ENCODE results near the gene ADPRH.

Gene ADPRH

DNA sequence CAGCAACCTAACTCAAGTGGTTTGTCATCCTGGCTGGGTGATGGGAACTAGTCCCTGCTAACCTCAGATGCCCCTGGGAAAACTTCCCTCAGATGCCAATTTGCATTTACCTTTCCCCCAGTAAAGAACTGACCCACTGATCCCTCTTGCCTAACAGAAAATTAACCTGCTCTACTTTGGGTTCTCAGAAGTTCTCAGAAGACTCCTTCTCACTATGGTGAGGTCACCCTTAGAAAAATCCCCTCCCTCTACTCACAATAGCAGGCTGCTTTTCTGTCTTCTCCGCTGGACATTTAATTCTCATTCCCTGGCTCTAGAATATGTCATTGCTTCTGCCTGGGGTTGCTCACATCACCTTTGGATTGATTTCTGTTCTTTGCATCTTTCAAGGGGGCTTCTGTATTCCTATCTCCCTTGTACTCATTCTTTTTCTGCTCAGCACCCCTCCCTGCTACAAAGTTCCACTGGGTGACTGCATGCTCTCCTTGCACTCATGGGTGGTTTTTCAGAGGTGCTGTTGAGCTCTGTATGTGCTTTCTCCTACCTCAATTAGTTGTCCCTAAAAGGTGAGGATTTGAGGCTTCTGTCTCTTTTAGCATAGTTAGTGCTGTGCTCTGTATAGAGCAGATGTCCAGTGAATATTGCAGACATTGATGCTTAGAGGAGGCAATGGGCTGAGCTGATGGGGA, 19.3 kb downstream of the ADPRH start:
- no peak for DNase-seq

DNA sequence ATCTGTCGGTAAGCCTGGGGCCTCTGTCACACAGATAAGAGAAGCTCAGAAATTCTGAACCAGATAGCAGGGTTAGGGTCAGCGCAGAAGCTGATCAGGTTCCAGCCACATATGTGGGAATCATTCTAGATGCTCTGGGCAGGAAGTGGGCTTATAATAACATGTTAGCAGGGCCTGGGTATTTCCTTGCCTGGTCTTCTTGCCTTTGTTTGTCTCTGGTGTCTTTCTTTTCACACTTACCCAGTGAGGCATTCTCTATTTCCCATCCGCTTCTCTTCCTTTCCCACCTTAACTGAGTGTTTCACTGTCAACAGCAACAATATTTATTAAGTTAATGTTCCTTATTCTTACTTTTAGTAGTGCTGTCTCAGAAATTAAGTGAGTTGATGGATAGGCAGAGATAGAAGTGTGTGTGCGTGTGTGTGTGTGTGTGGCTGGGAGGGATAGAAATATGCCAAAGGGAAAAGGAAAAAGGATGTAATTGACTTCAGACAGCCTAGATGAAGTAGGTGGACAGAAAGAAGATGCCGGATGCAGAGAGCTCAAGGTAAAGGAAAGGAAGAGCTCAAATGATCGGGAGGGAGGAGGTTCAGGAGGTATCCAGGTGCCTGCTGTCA, 20.4 kb downstream of the ADPRH start:
- DNase-seq = no peak

DNA sequence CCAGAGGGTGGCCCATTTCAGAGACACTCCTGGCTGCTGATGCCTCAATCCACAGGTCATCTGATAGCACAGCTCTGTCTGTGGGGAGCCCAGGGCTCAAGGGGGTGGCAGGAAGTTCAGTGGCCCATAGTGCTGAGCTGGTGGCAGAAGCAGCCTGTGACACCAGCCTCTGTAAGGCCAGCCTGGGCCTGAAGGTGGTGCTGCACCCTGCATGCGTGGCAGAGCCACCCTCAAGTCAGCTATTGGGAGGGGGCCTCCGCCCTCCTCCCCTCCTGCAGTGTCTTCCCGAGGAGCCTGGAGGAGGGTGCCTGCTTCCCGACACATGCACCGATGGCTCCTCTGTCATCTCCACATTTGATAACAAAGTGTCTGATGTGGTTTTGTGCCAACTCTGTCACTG, 21.4 kb downstream of the ADPRH start:
- DNase-seq = peak; percentile 20

DNA sequence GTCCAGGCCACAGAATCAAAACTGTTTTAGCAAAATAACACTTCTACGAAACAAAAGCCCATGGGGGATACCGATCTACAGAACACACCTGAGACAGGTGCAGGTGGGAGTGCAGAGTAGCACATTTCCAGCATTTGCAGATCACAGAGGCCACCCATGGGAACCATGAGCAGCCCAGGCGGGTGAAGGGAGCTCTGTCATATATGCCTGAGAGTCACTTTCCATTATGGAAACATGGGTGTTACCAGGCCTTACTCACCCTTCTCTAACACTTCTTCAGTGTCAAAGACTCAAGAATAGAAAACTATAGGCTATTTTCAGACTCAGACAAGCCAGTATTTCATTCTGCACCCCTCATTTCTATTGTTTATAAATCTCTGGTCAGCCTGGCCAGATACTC, 21.9 kb downstream of the ADPRH start:
- DNase-seq = no peak

DNA sequence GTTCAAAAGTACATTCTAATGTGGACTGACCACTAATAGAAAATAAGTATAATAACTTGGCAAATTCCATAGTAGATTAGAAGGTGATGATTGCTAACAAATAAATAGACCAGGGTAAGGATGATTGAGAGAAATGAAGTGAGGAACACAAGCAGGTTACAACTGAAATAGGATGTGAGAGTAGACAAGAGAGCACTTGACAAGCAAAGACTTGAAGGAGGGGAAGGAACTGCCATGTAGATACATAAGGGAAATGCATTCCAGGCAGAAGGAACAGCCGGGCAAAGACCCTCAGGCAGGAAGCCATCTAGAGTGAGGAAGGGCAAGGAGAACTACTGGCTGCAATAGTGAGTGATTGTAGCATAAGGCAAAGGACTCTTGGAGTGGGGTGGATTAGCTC, 23.4 kb downstream of the ADPRH start:
- no peak for DNase-seq

DNA sequence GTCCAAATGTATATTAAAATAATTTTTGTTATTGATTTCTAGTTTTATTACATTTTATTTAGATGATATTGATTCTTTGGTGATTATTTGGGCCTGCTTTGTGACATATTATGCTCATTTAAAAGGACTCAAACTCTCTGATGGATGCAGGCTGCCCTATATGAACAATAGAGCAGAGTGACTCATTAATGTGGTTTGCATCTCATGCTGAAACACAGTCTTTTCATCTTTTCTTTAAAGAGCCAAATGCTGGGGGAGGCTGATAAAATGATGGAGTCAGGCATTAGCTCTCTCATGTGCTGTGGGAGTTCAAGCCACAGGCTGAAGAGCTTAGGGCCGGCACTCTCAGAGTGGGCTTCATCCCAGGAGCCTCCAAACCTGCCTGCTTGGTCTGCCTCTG, 25.6 kb downstream of the ADPRH start:
- no peak for DNase-seq

DNA sequence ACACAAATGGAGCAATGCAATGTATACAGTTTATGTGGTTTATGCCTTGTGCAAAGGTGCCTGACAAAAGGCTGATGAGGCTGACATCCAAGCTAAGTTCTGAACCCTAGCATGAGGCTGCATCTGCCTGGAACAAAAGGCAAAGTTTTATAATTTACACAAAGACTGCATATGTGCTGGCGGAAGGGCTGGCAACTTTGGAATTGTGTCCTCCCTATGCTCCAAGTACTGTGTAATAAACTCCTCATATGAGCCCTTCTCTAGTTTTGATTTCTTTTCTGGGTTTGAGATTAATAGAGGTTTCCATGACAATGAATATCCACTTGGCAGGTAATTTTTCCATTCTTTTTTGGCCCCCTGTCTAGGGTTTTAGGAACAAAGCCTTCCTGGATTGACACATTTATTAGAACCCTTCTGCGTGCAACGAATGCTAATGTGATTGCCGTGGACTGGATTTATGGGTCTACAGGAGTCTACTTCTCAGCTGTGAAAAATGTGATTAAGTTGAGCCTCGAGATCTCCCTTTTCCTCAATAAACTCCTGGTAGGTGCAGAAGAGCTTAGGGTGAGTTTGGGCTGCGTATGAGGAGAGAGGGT, 29.2 kb downstream of the ADPRH start:
- no peak for DNase-seq

DNA sequence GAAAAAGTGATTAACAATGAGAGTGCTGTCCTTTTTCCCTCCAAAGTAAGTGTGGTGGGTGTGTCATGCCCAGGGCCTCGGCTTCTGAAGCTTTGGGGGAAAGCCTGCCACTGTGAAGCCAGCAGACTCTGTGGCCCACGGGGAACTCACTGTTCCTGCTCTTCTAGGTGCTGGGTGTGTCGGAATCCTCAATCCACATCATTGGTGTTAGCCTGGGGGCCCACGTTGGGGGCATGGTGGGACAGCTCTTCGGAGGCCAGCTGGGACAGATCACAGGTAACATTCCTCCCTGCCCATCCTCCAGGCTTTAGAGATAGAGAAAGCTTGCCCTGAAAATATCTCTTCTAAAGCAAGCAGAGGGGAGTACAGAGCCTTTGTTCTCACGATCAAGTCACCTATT, 30.0 kb downstream of the ADPRH start:
- DNase-seq = no peak

DNA sequence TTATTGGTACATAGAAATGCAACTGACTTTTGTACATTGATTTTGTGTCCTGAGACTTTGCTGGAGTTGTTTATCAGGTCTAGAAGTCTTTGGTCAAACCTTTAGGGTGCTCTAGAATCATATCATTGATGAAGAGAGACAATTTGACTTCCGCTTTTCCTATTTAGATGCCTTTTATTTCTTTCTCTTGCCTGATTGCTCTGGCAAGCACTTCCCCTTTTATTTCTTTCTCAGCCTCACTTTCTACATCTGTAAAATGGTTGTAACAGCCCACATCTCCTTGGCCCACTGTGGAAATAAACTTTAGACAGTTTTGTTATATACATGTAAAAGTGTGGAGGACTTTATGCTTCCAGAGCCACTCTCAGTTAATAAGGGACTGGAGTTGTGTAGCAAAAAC, 32.4 kb downstream of the ADPRH start:
- no peak for DNase-seq

DNA sequence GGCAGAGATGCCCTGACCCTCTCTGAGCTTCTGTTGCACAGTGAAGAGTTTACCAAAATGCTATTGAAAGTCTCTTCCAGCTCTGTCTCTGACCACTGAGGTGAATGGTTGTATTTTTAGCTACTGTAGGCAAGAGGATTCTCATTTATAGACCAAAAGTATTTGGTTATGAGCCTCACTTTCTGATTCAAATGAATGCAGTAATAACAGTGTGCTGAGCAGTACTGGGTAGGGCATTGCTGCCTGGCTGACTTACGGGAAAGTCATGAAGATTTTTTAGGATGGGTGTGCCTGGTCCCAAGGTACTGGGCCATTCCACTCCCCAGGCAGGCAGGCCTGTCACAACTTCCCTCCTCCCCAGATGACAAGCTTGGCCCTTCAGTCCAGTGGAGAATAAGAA, 33.9 kb downstream of the ADPRH start:
- DNase-seq = no peak

DNA sequence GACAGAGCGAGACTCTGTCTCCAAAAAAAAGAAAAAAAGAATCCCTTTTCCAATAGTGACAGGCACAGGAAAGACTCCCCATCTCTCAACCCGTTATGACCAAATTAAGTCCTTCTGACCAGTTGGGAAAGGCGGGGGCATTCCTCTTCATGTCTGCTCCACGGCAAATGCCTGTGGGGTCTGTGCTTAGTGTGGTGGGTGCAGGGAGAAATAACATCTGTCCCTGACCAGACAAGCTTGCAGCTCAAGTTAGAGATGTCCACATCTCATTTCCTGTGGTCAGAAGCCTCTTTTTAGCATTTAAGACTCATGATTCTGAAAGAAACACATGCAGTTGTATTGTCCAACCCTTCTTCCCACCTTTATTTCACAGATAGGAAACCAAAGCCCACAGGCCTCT, 34.6 kb downstream of the ADPRH start:
- DNase-seq = no peak

DNA sequence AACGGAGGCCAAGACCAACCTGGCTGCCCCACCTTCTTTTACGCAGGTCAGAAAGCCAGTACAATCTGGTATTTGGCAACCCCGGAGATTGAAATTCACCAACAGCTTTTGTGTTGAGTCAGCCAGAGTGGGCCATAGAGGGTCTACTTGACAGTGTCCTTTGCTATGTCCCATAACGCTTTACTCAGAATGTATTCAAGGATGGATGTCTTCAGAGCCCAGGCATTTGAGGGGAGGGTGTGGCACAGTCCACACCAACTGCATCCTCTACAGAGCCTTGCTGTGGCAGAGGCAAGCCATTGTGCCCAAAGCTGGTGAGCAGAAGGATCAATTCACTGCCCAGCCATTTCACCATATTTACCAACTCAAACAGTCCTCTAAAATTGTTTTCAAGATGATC, 36.8 kb downstream of the ADPRH start:
- no peak for DNase-seq

DNA sequence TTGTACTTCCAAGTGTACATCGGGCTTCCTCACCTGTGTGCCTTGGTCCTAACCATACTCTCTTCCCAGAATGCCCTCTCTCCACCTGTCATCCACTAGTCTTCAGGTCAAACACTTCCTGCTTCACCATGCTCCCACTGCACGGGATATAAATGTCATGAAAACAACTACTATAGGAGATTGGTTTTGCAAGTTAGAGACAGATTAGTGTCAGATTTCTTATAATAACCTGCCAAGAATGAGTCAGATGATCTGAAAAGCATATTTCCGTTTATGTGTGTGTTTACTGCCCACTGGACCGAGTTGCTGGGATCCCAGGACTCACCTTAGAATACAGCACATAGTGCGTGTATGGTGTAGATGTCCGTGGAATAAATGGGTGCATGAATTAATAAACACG, 39.8 kb downstream of the ADPRH start:
- DNase-seq = no peak

DNA sequence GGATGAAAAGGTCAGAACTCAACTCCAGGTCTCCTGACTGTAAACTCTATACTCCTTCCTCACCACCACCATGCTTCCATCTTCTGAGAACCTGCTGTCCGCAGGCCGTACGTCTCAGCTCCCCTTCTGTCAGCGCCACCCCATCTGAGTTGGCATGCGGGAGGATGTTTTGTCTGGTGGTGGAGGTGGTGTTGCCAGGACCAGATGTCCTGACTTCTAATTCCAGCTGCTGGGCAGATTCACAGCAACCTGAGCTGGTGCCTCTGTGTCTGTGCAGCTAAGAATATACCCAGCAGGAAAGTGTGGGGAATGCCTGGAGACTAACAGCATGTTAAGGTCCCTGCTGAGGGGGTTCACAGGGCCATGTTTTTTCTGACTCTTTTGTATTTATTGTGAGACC, 41.6 kb downstream of the ADPRH start:
- no peak for DNase-seq

DNA sequence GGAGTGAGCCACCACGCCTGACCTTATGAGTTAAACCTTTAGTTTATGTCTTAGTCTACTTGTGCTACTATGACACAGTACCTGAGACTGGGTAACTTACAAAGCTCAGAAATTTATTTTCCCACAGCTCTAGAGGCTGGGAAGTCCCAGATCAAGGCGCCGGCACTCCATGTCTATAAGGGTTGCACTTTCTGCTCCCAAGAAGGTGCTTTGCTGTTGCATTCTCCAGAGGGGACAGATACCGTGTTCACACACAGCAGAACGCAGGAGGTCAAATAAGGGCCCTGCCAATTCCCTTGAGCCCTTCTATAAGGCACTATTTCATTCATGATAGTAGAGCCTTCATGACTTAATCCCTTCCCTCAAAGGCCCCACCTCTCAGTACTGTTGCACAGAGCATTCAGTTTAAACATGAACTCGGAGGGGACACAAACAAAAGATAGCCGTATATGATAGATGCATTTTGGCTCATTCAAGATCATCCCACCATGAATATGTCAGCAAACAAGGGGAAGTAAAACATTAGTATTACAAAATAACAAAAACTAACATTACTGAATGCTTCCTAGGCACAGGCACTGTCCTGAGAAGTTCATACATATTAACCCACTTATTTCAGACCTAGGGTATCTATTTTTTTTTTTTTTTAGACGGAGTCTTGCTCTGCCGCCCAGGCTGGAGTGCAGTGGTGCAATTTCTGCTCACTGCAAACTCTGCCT, 44.9 kb downstream of the ADPRH start:
- no peak for DNase-seq

DNA sequence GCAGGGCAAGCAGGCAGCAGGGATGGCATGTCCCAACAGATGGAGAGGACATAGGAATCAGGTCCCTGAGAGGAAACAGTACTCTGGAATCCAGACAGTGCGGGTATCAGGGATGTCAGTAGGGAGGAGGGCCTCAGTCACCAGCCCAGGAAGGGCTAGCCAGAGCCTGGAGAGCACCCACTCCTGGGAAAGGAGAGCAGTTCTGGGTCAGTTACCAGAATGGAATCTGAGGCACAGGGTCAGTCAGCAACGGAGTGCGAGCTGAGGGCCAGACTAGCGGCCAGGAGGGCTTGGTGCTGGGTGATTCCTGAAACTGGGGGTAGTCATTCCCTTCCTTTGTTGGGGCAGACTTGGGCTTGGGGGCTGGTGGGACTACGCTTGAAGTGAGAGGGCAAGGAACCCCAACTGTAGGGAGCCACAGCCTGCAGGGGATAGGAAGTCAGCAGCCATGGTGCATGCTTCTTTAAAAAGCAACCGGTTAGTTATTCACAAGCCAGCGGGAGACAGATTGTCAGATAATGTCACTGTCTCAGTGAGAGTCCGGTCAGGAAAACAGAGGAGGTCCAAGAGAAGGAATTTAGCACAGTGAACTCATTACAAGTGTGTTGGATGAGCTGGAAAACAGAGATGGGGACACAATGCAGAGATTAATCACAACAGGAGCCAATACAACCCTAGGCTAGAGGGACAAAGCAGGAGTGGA, 46.3 kb downstream of the ADPRH start:
- no peak for DNase-seq

DNA sequence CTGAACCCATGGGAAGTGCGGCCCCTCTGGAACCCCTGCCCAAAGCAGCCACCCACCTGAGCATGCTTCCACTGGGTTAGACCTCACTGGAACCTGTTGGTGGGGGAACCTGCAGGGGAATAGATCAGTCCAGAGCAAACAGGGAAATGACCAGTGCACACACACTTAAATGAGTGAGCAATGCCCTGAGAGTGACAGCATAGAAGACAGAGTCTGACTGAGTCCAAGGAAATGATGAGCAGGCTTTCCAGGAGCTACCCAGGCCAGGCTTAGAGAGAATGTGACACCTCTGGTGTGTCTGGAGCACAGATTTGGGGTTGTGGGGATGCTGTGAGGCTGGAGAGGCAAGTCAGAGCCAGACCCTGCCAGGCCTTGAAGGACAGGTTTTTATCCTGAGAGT, 46.9 kb downstream of the ADPRH start:
- no peak for DNase-seq

DNA sequence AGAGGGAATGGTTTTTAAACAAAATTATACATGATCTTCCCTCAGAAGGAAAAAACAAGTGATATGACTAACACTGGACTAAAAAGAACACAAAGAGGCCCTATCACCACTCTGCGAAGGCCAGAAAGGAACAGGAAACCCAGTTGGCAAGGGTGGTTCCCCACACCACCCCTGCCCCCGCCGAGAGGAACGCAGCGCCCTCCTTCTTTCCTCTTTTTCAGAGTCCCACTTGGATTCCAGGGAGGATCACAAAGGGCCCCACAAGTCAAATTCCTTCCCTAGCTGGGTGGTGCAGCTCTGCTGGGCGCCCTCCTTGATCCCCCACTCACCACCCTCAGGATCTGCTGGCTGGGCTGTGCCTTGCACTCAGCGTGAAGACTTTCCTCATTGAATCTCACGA, 48.2 kb downstream of the ADPRH start:
- no peak for DNase-seq

DNA sequence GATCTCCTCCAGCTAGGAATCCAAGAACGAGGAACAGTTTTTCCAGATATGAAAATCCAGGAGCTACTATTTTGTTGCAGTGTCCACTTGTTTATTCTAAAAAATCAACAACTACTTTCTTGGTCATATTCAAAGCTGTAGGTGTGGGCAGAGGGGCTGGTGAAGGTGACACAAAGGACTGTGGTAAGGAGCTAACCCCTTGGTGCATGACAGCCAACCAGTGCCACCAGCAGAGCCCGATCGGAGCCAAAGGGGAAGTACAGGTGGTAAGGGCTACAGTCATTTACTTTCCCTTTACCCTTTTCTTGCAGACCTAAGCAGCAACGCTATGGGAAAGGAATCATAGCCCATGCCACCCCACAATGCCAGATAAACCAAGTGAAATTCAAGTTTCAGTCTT, 49.1 kb downstream of the ADPRH start:
- DNase-seq = no peak

DNA sequence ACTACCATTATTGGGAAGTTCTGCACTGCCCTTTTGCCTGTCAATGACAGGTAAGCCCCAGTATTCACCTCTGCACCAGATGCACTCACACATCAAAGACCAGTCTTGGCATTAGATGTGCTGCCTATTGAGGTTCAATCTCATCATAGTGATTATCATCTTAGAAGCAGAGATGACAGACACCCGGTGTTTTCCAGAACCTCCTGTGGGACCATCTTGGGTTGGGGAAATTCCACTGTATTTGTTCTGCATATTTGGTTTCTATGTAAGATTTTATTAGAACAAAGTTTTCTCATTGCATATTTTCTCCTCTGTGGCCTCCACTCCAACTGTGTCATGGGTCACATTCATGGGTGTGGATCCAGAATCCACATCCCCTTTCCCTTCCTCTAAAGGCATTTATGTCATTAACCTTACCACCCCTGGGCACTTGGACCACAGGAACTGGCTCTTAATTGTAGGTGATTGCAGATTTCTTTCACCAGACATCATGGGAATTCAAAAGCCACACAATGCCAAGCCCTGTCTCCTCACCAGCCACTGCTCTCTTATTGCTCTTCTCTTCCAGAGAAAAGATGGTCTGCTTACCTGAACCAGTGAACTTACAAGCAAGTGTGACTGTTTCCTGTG, 49.6 kb downstream of the ADPRH start:
- no peak for DNase-seq

DNA sequence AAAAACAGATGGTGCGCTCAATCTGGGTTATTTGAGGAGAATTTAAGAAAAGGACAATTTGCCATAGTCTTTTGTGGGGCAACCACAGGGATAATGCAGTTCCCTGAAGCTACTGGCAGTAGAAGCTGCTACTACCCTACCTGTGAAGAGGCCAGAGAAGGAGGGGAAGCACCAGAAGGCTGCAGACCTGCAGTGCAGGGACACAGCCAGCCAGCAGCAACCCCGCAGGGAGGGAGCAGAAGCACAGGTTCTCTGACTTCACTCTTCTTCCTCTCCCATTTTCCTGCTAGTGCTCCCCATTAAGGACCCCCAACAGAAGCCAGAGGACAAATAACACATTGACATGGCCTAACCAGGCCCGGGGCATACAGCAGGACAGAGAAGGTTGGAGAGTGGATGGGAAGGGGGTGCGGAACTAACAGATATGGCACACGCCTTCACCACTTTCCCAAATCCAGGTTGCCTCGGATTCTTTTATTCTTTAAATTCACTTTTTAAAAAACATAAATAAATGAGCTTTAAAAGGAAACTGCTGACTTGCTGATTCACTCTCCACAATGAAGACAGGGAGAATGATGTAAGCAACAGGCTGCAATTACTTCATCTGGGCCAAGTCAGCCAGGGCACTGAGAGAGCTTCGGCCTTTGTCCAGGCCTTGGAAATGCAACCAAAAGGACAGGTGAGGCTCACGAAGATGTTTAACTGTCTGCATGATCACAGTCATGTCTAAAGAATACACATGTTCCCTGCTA, 51.0 kb downstream of the ADPRH start:
- no peak for DNase-seq

DNA sequence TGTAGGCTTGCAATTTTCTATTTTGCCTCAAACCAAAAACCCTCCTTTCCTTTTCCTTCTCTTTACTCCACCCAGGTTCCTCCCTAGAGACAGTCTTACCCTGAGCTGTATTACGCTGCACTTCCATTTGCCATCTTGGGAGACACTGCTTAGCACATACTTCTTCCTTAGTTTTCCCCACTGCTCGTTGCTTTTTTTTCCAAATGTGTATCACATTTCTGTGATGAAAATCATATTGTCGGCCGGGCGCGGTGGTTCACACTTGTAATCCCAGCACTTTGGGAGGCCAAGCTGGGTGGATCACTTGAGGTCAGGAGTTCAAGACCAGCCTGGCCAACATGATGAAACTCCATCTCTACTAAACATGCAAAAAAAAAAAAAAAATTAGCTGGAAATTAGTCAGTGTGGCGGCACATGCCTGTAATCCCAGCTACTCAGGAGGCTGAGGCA, 51.6 kb downstream of the ADPRH start:
- DNase-seq = no peak

Data from NCI-H1436 (cell line).